Activated CD8-positive, alpha-beta memory T cell treated with anti-CD3 and anti-CD28 coated beads for 4 hours (primary cell): ENCODE data around the gene KRT8.
"Not testable (repeated sequence)": the region's sequence is repeated elsewhere in the genome, so short reads cannot be mapped to it uniquely, and the experiment has no call there.

ENCODE experiments used
- DNase-seq, 2 donors: peaks; one replicate each; pipeline ENCODE4 v3.0.0-alpha.2; 2020; ENCODE audit warnings: low read depth in 2 of 2

The KRT8 gene

GRCh38 chr12:52874573-52875435 is 30.1 kb downstream of the KRT8 start:
- no peak for DNase-seq

GRCh38 chr12:52873832-52874572 is 30.9 kb downstream of the KRT8 start:
- peak; percentile 10 to 43 for DNase-seq

- DNase-seq = no peak
Observed at GRCh38 chr12:52873513-52873831, 31.4 kb downstream of the KRT8 start.

GRCh38 chr12:52872644-52873389 is 32.1 kb downstream of the KRT8 start:
- no peak for DNase-seq

- DNase-seq = no peak
Observed at GRCh38 chr12:52871291-52872039, 33.4 kb downstream of the KRT8 start.

GRCh38 chr12:52870361-52871290 is 34.2 kb downstream of the KRT8 start:
- DNase-seq = peak; percentile 53 to 66

- DNase-seq = peak in 1 of 2 donors; percentile 15
Observed at GRCh38 chr12:52867642-52868041, 37.2 kb downstream of the KRT8 start.

GRCh38 chr12:52867152-52867551 is 37.7 kb downstream of the KRT8 start:
- no peak for DNase-seq

- no peak for DNase-seq
Observed at GRCh38 chr12:52865090-52865944, 39.6 kb downstream of the KRT8 start.

- no peak for DNase-seq
Observed at GRCh38 chr12:52862023-52862422, 42.9 kb downstream of the KRT8 start.

- DNase-seq = no peak
Observed at GRCh38 chr12:52861511-52861910, 43.4 kb downstream of the KRT8 start.

GRCh38 chr12:52860102-52860823 is 44.6 kb downstream of the KRT8 start:
- no peak for DNase-seq

- DNase-seq = no peak
Observed at GRCh38 chr12:52857500-52857899, 47.4 kb downstream of the KRT8 start.

- no peak for DNase-seq
Observed at GRCh38 chr12:52856787-52857186, 48.1 kb downstream of the KRT8 start.

GRCh38 chr12:52856077-52856476 is 48.8 kb downstream of the KRT8 start:
- DNase-seq = not testable (repeated sequence)

- no peak for DNase-seq
Observed at GRCh38 chr12:52851787-52852186, 53.1 kb downstream of the KRT8 start.

GRCh38 chr12:52850681-52851080 is 54.2 kb downstream of the KRT8 start:
- DNase-seq = no peak

GRCh38 chr12:52849511-52849910 is 55.4 kb downstream of the KRT8 start:
- DNase-seq = no peak

GRCh38 chr12:52848661-52849255 is 56.1 kb downstream of the KRT8 start, which contains the start of gene KRT78:
Gene KRT78 (minus strand): TSS chr12:52848994. CDS start chr12:52848930, 64 bp downstream.
- DNase-seq = no peak
